GM19452 (cell line): ENCODE measurements around the gene CCDC87.
"Not testable (repeated sequence)": the region's sequence is repeated elsewhere in the genome, so short reads cannot be mapped to it uniquely, and the experiment has no call there.

ENCODE experiments used
- ATAC-seq: cut with Tn5 transposase; IDR thresholded peaks from one replicate; pipeline ENCODE4 v1.9.1; 2021; ENCODE audit not compliant: unreplicated experiment

Gene CCDC87

GRCh38 chr11:66559142-66559865 is 33.6 kb downstream of the CCDC87 start:
- ATAC-seq = no peak

GRCh38 chr11:66557733-66558326 is 35.0 kb downstream of the CCDC87 start:
- no peak for ATAC-seq

DNA sequence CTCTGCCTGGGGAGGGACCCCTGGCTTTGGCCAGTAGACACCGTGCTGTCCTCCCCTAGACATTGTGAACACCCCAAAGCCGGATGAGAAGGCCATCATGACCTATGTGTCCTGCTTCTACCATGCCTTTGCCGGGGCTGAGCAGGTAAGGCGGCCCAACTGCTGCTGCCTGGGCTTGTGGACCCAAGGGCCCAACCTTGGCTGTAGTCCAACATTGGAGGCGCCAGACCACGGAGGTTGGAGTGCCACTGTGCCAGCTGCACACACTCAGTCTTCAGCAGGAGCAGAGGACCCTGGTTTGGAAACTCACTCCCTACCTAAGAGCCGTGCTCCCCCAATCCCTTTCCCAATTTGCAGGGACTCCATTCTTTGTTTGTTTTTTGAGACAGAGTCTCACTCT is 36.8 kb downstream of the CCDC87 start:
- no peak for ATAC-seq

DNA sequence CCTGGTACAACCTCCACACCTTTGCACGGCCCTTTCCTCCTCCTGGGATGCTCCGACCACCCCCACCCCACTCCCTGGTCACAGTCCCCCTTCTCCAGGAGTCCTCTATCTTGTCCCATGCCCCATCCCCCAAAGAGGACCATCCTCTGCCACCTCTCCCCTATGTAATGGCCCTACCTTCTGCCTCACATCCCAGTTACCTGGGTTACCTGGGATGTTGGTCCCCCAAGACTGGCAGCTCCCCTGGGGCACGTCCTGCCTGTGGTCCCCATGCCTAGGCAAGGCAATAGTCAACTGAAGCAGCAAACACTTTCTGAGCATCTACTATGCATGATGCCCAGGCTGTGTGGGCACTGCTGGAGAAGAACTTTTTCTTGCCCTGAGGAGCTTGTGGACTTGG is 37.4 kb downstream of the CCDC87 start:
- no peak for ATAC-seq

GRCh38 chr11:66554602-66555001 is 38.3 kb downstream of the CCDC87 start:
- ATAC-seq = no peak

DNA sequence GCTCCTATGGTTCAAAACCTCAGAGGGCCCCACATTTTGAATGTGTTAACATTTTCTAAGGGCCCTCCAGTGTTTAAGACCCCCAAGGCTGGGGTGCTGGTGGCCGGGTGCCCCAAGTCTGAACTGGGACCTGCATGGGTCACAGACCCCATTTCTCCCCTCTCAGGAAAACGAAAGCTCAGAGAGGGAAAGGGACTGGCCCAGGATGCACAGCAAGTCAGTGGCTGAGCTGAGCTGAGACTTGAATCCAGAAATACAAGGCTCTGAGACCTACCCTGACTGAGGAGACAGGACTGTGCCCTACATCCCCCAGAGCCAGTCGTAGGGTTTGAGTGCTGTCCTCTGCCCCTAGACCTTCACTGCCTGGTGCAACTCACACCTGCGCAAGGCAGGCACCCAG is 42.0 kb downstream of the CCDC87 start:
- ATAC-seq = no peak

DNA sequence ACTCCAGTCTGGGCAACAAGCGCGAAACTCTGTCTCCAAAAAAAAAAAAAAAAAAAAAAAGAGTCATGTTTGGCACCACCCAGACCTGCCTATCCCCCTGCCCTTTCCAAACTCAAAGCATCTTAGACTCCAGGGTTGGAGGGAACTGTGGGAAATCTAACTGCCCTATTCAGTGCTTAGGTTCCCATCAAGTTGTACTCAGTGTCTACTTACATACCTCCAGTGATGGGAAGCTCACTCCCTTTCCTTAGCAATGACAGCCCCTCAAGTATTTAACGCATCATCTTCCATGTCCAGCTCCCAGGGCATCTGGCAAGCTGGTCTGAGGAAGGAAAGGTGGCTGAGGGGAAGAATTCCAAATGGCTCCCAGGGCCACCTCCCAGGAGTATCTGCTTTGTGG is 43.2 kb downstream of the CCDC87 start:
- no peak for ATAC-seq

DNA sequence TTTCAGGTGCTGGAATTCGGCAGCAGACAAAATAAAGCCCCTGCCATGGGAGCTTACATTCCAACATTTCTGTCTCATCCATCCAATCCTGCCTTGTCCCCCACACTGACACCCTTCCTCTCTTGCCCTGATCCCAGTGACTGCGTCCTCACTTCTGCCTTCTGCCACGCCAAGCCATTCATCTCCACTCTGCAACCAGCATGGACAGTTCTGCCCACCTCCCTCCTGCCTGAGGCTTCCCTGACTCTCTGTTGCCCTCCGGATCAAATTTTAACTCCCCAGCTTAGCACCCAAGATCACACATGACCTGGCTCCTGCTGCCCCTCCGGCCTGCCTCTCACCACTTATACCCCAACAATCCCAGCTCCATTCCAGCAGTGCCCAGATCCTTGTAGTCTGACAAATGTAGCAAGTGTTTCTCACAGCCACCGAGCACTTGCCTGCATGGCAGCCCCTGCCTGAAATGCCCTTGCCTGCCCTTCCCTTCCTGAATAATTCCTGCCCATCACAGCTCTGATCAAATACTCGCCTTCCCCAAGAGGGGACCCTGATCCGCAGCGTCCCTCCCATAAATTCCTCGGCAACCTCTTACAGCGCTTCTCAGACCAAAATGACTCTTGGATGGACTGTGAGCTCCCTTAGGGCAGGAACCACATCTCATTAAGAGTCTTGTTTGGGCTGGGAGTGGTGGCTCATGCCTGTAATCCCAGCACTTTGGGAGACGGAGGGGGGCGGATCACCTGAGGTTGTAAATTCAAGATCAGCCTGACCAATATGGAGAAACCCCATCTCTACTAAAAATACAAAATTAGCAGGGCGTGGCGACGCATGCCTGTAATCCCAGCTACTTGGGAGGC is 43.9 kb downstream of the CCDC87 start:
- ATAC-seq = no peak

- no peak for ATAC-seq
Observed at GRCh38 chr11:66548041-66548440, 44.8 kb downstream of the CCDC87 start.

GRCh38 chr11:66547662-66548009 is 45.2 kb downstream of the CCDC87 start:
- no peak for ATAC-seq

GRCh38 chr11:66546966-66547661 is 45.7 kb downstream of the CCDC87 start:
- no peak for ATAC-seq

GRCh38 chr11:66546368-66546965 is 46.4 kb downstream of the CCDC87 start, which contains the start of gene ACTN3:
Gene ACTN3 (plus strand): TSS chr11:66546903. CDS start chr11:66546938, 35 bp downstream.
- ATAC-seq = no peak

DNA sequence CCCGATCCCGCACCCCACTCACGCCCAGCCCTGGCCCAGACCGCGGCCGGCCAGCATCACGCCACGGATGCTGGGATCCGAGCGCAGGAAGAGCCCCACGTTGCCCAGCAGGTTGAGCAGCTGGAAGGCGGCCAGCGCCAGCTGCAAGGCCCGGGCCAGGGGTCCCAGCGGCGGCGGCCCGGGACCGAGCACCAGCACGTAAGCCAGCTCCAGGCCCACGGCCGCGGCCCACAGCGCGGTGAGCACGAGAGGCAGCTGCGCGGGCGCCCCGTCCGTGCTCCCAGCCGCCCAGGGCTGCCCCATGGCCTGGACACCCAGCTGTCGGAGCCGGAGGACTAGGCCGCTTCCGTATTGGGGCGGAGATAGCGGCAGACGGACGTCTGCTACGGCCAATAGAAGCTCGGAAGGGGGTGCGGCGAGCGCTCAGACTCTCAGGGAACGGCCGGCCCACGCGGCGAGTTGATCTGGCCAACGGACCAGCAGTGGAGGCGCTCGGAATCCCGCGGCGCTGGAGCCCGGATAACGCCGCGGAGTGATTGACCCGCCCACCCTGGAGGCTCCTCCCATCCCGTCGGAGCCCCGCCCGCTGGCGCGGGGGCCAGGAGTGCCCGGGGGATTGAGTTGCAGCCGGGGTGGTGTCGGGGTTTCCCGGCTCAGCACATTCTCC is 47.0 kb downstream of the CCDC87 start, which contains the start of gene ZDHHC24:
Gene ZDHHC24, minus strand, starts transcription at position 348 of the 667 bp plus-strand sequence. Its CDS starts 45 bp downstream, at position 303.
- peak; percentile 82 for ATAC-seq

GRCh38 chr11:66544952-66545351 is 47.9 kb downstream of the CCDC87 start:
- not testable (repeated sequence) for ATAC-seq

DNA sequence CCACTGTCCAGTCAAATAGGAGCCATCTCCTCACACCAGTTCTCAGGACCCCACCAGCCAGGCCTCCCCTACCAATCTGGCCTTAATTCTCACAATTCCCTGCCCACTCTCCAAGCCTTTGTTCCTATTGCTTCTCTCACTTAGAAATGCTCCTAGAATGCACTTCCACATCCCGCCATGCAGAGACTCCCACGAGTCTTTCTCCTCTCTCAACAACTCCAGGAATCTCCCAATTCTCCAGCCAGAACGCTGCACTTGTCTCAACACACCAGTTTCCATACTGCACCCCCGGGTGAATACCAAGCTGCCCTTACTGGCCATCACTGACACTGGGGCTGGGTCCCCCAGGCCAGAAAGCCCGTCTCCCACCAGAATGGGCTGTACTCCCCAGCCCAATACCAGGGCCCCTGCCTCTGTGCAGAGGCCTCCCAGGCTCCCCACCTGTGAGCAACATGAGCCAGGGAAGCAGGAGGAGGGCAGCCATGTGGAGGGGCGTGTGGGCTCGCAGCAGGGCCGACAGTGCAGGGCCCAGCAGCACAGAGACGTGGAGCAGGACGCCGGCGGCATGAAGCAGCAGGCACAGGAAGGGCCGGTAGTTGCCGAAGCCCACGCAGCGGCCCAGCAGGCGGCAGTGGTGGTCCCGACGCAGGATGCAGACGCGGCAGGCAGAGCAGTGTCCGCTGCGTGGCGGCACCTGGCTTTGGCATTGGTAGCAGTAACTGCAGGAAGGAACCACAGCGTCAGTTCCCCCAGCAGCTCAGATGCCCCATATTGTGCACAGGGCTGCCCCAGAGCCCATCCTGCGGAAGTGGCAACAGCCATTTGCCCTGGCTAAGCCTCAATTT is 49.4 kb downstream of the CCDC87 start:
- ATAC-seq = no peak

- ATAC-seq = no peak
Observed at GRCh38 chr11:66542362-66542761, 50.5 kb downstream of the CCDC87 start.

- no peak for ATAC-seq
Observed at GRCh38 chr11:66541892-66542291, 51.0 kb downstream of the CCDC87 start.

DNA sequence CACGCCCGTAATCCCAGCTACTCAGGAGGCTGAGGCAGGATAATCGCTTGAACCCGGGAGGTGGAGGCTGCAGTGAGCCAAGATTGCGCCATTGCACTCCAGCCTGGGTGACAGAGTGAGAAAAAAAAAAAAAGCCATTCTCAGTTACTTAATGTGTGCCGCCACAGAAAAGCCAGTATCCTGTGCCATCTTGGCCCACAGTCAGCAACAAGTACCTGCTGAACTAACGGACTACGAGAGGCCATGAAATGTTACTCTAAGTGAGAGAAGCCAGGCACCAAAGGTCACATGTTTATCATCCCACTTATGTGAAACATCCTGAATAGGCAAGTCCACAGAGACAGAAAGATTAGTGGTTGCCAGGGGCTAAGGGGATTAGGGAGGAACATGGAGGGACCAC is 52.3 kb downstream of the CCDC87 start:
- ATAC-seq = not testable (repeated sequence)
